Measurements from ENCODE around the gene GOLGA6L9. TPM values are rescaled to one million over a fixed set of nuclear protein-coding genes. Genes with fewer than 3 reads are reported as not detected.

Gene GOLGA6L9, protein sequence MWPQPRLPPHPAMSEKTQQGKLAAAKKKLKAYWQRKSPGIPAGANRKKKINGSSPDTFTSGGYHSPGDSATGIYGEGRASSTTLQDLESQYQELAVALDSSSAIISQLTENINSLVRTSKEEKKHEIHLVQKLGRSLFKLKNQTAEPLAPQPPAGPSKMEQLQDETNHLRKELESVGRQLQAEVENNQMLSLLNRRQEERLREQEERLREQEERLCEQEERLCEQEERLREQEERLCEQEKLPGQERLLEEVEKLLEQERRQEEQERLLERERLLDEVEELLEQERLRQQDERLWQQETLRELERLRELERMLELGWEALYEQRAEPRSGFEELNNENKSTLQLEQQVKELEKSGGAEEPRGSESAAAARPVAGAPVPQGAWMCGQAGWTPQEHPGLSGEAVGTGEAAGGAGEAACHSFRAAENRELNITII
- total RNA-seq, result under 1 TPM; 0.67 to 0.69 TPM

GRCh38 chr15:82429693-82430092, at the start of gene GOLGA6L9:
Gene GOLGA6L9, plus strand, starts transcription at chr15:82429816. Its CDS starts 264 bp downstream, at chr15:82430080.

Small RNAs within 50 kb of the gene (small RNA-seq; reads per million reads assigned to genes)
- gene AC245033.3, result 0 reads per million in 2 donors

Other genes with a start within 250 kb of the GOLGA6L9 start
- 10 to 100 TPM; 17.9 to 18.6 TPM for gene EFL1, start 167.1 kb upstream of the GOLGA6L9 start, total RNA-seq
- gene SAXO2, start 167.0 kb upstream of the GOLGA6L9 start, total RNA-seq, result 1 to 10 TPM; 1.4 to 2.7 TPM
- under 1 TPM; 0.69 to 1.00 TPM for gene GOLGA6L10, start 80.3 kb upstream of the GOLGA6L9 start, total RNA-seq
- gene RPS17, start 110.6 kb downstream of the GOLGA6L9 start, total RNA-seq, result 1,000 to 10,000 TPM in 1 of 2 donors, 100 to 1,000 TPM in 1; 784 to 1,403 TPM
- 10 to 100 TPM; 13.7 to 31.3 TPM for gene CPEB1, start 217.5 kb downstream of the GOLGA6L9 start, total RNA-seq